MM.1S (cell line): Measurements from ENCODE around the gene HIPK2.

ENCODE experiments used
- DNase-seq: peaks from one replicate; pipeline ENCODE4 v3.0.0-alpha.2; 2015
- H2AFZ ChIP-seq: fragments of 300-600 bp; sonication (generic); 2 replicates; pipeline ENCODE4 v1.6.0; 2016; ENCODE audit warnings: antibody characterized with exemption, low read length
- H3F3A ChIP-seq: fragments of 300-600 bp; sonication (generic); 2 replicates; pipeline ENCODE4 v1.6.1; 2016; ENCODE audit warnings: mild to moderate bottlenecking, antibody characterized with exemption, low read length, moderate library complexity, mixed read lengths; ENCODE audit not compliant: insufficient read depth
- H3K27ac ChIP-seq: fragments of 300-600 bp; sonication (generic); 2 replicates; pipeline ENCODE4 v1.5.1; 2016; ENCODE audit warnings: mild to moderate bottlenecking, low read length
- H3K27me3 ChIP-seq: fragments of 300-600 bp; sonication (generic); replicated peaks from 2 replicates; pipeline ENCODE4 v1.6.0; 2016; ENCODE audit warnings: low read length; ENCODE audit not compliant: insufficient read depth
- H3K36me3 ChIP-seq: fragments of 300-600 bp; sonication (generic); replicated peaks from 2 replicates; pipeline ENCODE4 v1.6.1; 2016; ENCODE audit warnings: mild to moderate bottlenecking, low read length, mixed read lengths; ENCODE audit not compliant: insufficient read depth
- H3K4me1 ChIP-seq: fragments of 300-600 bp; sonication (generic); 2 replicates; pipeline ENCODE4 v1.6.1; 2016; ENCODE audit warnings: low read length, mixed read lengths
- H3K4me2 ChIP-seq: fragments of 300-600 bp; sonication (generic); 2 replicates; pipeline ENCODE4 v1.6.0; 2016; ENCODE audit warnings: low read depth, low read length
- H3K4me3 ChIP-seq: fragments of 300-600 bp; sonication (generic); 2 replicates; pipeline ENCODE4 v1.5.1; 2016; ENCODE audit warnings: low read length, mixed read lengths
- H3K79me2 ChIP-seq: fragments of 300-600 bp; sonication (generic); 2 replicates; pipeline ENCODE4 v1.6.1; 2016; ENCODE audit warnings: mixed run types, low read length, mixed read lengths
- H3K9ac ChIP-seq: fragments of 300-600 bp; sonication (generic); 2 replicates; pipeline ENCODE4 v1.6.1; 2016; ENCODE audit warnings: low read length, mixed read lengths
- H3K9me2 ChIP-seq: fragments of 300-600 bp; sonication (generic); replicated peaks from 2 replicates; pipeline ENCODE4 v1.6.1; 2016; ENCODE audit warnings: mild to moderate bottlenecking, low read length, mixed read lengths; ENCODE audit not compliant: insufficient read depth
- H3K9me3 ChIP-seq: fragments of 300-600 bp; sonication (generic); replicated peaks from 2 replicates; pipeline ENCODE4 v1.6.1; 2016; ENCODE audit warnings: mild to moderate bottlenecking, low read length, mixed read lengths; ENCODE audit not compliant: insufficient read depth
- H4K20me1 ChIP-seq: fragments of 300-600 bp; sonication (generic); 2 replicates; pipeline ENCODE4 v1.6.1; 2016; ENCODE audit warnings: mild to moderate bottlenecking, low read length, moderate library complexity, mixed read lengths; ENCODE audit not compliant: insufficient read depth
- CTCF ChIP-seq: fragments of 300-600 bp; sonication (generic); IDR thresholded peaks from 2 replicates; pipeline ENCODE4 v1.5.1; 2016; ENCODE audit warnings: antibody characterized with exemption, low read length, mixed read lengths
- EZH2 ChIP-seq: fragments of 300-600 bp; sonication (generic); optimal IDR thresholded peaks from 2 replicates; pipeline ENCODE3; 2017; ENCODE audit warnings: low read depth, mild to moderate bottlenecking, antibody characterized with exemption, low read length, mixed read lengths
- EZH2phosphoT487 ChIP-seq: fragments of 300-600 bp; sonication (generic); IDR thresholded peaks from 2 replicates; pipeline ENCODE4 v1.6.1; 2018; ENCODE audit warnings: antibody characterized with exemption, low read length

HIPK2 gene

DNA sequence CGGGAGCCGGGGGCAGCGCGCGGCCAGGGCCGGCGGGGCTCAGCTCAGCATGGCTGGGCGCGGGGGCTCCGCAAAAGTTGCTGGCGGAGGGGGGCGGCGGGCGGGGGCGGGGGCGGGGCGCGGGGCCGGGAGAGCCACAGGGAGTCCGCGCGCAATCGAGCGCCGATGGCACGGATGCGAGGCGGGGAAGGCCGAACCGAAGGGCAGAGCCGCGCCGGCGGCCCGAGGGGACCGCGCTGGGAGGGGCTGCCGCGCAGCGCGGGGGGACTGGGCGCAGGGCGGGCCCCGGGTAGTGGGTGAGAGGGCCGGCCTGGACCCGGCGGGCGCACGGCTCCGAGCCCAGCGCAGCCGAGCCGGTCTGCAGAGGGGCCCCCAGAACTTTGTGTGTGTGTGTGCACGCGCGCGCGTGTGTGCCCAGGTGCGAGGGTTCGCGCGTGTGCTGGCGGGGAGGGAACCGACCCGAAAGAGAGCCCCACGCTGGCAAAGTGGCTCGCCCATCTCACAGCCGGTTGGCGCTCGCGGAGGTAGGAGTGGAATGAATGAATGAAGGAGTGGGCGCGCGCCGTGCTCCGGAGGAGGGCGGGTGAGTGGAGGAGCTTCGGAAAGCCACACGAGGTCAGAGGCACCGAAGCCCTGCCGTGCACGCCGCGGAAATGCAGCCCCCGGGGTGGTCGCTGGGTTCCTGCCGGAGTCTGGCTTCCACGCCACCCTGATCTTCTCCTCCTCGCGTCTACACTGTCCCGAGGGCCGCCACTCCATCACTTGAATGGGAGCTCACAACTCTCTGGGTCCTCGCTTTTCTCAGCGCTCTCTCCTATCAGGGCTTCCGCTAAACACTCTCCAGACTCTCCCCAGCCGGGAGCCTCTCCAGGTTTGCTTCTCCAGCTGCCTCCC lies at the start of gene HIPK2:
Gene HIPK2 (minus strand): TSS at position 51 of the 894 bp plus-strand sequence. CDS start 375 bp downstream, outside the sequence.
- peak within 1 kb of the TSS; percentile 92 for H3K27ac ChIP-seq
- H3K9me2 ChIP-seq: no peaks in the 10 kb centered on the region
- no peak for TF ChIP-seq EZH2
- TF ChIP-seq CTCF: no peak
- TF ChIP-seq EZH2phosphoT487: no peak
- H3K4me3 ChIP-seq: peak within 1 kb of the TSS; percentile 81
- H3F3A ChIP-seq: peaks cover 37% of the 10 kb centered on the region
- no peaks in the 10 kb centered on the region for H3K36me3 ChIP-seq
- H2AFZ ChIP-seq: peak within 1 kb of the TSS; percentile 91
- H3K4me2 ChIP-seq: peak within 1 kb of the TSS; percentile 95
- no peaks in the 10 kb centered on the region for H3K27me3 ChIP-seq
- H3K79me2 ChIP-seq: peaks cover 48% of the 10 kb centered on the region
- peak; percentile 84 for DNase-seq
- peaks cover 35% of the 10 kb centered on the region for H3K4me1 ChIP-seq
- H3K9me3 ChIP-seq: no peaks in the 10 kb centered on the region
- peak within 1 kb of the TSS; percentile 86 for H3K9ac ChIP-seq
- no peaks in the 10 kb centered on the region for H4K20me1 ChIP-seq

DNA sequence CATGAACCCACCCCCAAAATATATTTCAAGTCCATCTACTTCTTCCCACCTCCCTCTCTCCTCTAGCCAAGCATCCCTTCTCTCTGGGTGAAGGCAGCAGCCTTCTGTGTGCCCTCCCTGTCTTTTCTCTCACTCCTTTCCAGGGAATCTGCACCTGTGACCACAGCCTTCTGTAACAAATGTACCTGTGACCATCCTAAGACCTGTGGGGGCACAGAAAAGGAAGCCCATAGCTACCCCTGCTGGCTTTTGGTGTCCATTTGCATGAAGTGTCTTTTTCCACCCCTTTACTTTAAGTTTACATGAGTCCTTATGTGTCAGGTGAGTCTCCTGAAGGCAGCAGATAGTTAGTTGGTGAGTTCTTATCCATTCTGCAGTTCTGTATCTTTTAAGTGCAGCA lies 49.2 kb upstream of the HIPK2 start:
- Histone ChIP-seq H2AFZ (no peak overlapping the region), H3K9ac (no peak overlapping the region), H3F3A (no peaks in the 10 kb centered on the region), H3K79me2 (no peaks in the 10 kb centered on the region), H3K9me3 (no peaks in the 10 kb centered on the region), H3K4me1 (peaks cover 22% of the 10 kb centered on the region), H3K4me3 (no peak overlapping the region), H3K27ac (no peak overlapping the region), H4K20me1 (no peaks in the 10 kb centered on the region), H3K4me2 (no peak overlapping the region), H3K36me3 (no peaks in the 10 kb centered on the region), H3K27me3 (no peaks in the 10 kb centered on the region), H3K9me2 (no peaks in the 10 kb centered on the region)
- TF ChIP-seq EZH2phosphoT487 (no peak), CTCF (peak; percentile 43)
- peak; percentile 50 for DNase-seq

GRCh38 chr7:139825666-139826290 lies 48.0 kb upstream of the HIPK2 start:
- Histone ChIP-seq H3K27ac (no peak overlapping the region), H3K36me3 (no peaks in the 10 kb centered on the region), H4K20me1 (no peaks in the 10 kb centered on the region), H3K79me2 (no peaks in the 10 kb centered on the region), H3K9ac (no peak overlapping the region), H3K4me3 (no peak overlapping the region), H3K4me1 (peaks cover 18% of the 10 kb centered on the region), H3K9me2 (no peaks in the 10 kb centered on the region), H3K4me2 (no peak overlapping the region), H3K27me3 (no peaks in the 10 kb centered on the region), H3F3A (no peaks in the 10 kb centered on the region), H3K9me3 (no peaks in the 10 kb centered on the region), H2AFZ (no peak overlapping the region)
- no peak for DNase-seq
- no peak for TF ChIP-seq CTCF
- no peak for TF ChIP-seq EZH2
- TF ChIP-seq EZH2phosphoT487: no peak
